PC-3 (cell line): ENCODE measurements around the gene PLCB4. TPM values are rescaled to one million over a fixed set of nuclear protein-coding genes. Genes with fewer than 3 reads are reported as not detected.

Experiments
- ATAC-seq: fragments of 200-7000 bp; cut with Tn5 transposase; 2 replicates; pipeline ENCODE4 v1.9.1; 2020; ENCODE audit warnings: mild to moderate bottlenecking, moderate library complexity
- BruUV-seq: library from RNA; stranded (reverse); fragments of 400-500 nt; replicated peaks from 2 replicates; lab custom pipeline; 2021; lab: Mats Ljungman, UMichigan
- CTCF ChIA-PET: fragments of 300-600 bp; sonication (Branson Sonifier 250); formaldehyde crosslinking; loops from one replicate; lab custom pipeline; 2022; ENCODE audit warnings: antibody characterized with exemption; lab: Charles Lee
- POLR2A ChIA-PET: fragments of 300-600 bp; sonication (Branson Sonifier 250); formaldehyde crosslinking; loops from one replicate; lab custom pipeline; 2022; ENCODE audit warnings: antibody characterized with exemption; ENCODE audit not compliant: unreplicated experiment; lab: Charles Lee
- DNase-seq: peaks from one replicate; pipeline ENCODE4 v3.0.0-alpha.2; 2015
- H2AFZ ChIP-seq: fragments of 300-600 bp; sonication (generic); 2 replicates; pipeline ENCODE4 v1.6.0; 2016; ENCODE audit warnings: antibody characterized with exemption, low read length
- H3F3A ChIP-seq: fragments of 300-600 bp; sonication (generic); one replicate; pipeline ENCODE4 v1.6.0; 2017; ENCODE audit warnings: antibody characterized with exemption, low read length, control low read depth, mild to moderate bottlenecking; ENCODE audit not compliant: unreplicated experiment
- H3K27ac ChIP-seq: fragments of 300-600 bp; sonication (generic); 2 replicates; pipeline ENCODE4 v1.5.1; 2016; ENCODE audit warnings: mild to moderate bottlenecking, low read length
- H3K27me3 ChIP-seq: fragments of 300-600 bp; sonication (generic); 2 replicates; pipeline ENCODE4 v1.6.1; 2016; ENCODE audit warnings: low read length, mixed read lengths
- H3K36me3 ChIP-seq: fragments of 300-600 bp; sonication (generic); 2 replicates; pipeline ENCODE4 v1.6.1; 2016; ENCODE audit warnings: low read depth, mixed run types, low read length, mixed read lengths
- H3K4me1 ChIP-seq: fragments of 300-600 bp; sonication (generic); 2 replicates; pipeline ENCODE4 v1.5.1; 2016; ENCODE audit warnings: low read length; ENCODE audit not compliant: insufficient read depth
- H3K4me2 ChIP-seq: fragments of 300-600 bp; sonication (generic); 2 replicates; pipeline ENCODE4 v1.6.0; 2016; ENCODE audit warnings: low read length
- H3K4me3 ChIP-seq: fragments of 300-600 bp; sonication (generic); 2 replicates; pipeline ENCODE4 v1.5.1; 2016; ENCODE audit warnings: mild to moderate bottlenecking, low read length, mixed read lengths
- H3K79me2 ChIP-seq: fragments of 300-600 bp; sonication (generic); 2 replicates; pipeline ENCODE4 v1.6.1; 2017; ENCODE audit warnings: low read length, mixed read lengths
- H3K9ac ChIP-seq: fragments of 300-600 bp; sonication (generic); 2 replicates; pipeline ENCODE4 v1.6.0; 2016; ENCODE audit warnings: mild to moderate bottlenecking, low read length
- H3K9me2 ChIP-seq: fragments of 300-600 bp; sonication (generic); replicated peaks from 2 replicates; pipeline ENCODE4 v1.6.1; 2016; ENCODE audit warnings: mixed run types, low read length, mixed read lengths
- H3K9me3 ChIP-seq: fragments of 300-600 bp; sonication (generic); 2 replicates; pipeline ENCODE4 v1.6.1; 2016; ENCODE audit warnings: low read length, mixed read lengths
- H4K20me1 ChIP-seq: fragments of 300-600 bp; sonication (generic); 2 replicates; pipeline ENCODE4 v1.6.1; 2016; ENCODE audit warnings: low read length, mixed read lengths
- CTCF ChIP-seq: fragments of 300-600 bp; sonication (generic); conservative IDR thresholded peaks from 2 replicates; pipeline ENCODE4 v1.5.1; 2017; ENCODE audit warnings: antibody characterized with exemption, low read depth, mild to moderate bottlenecking, low read length
- EZH2 ChIP-seq: fragments of 300-600 bp; sonication (generic); IDR thresholded peaks from one replicate; pipeline ENCODE4 v1.6.1; 2017; ENCODE audit warnings: antibody characterized with exemption, mild to moderate bottlenecking, low read length; ENCODE audit not compliant: unreplicated experiment
- EZH2phosphoT487 ChIP-seq: fragments of 300-600 bp; sonication (generic); IDR thresholded peaks from 2 replicates; pipeline ENCODE4 v1.6.1; 2018; ENCODE audit warnings: mild to moderate bottlenecking, antibody characterized with exemption, low read length, borderline replicate concordance
- intact Hi-C: fragments of 100-400 bp; cut with micrococcal nuclease; formaldehyde crosslinking; loops from 2 replicates; pipeline ENCODE4 v1.9.0; 2023
- total RNA-seq: library from RNA; depleted of rRNA; stranded (reverse); fragments of >200 nt; gene quantifications from 2 replicates; pipeline ENCODE4 v1.2.3, GENCODE V29; 2014

PLCB4 gene
- total RNA-seq, 1 experiment from 2014 or later = 25.4 TPM

GRCh38 chr20:9233804-9234203 is 164.9 kb downstream of the PLCB4 start:
- TF ChIP-seq EZH2 (no peak), EZH2phosphoT487 (no peak), CTCF (no peak)
- ChIA-PET POLR2A (no interaction called here), CTCF (no interaction called here)
- no peak overlapping the region for H3K4me3 ChIP-seq
- no peaks in the 10 kb centered on the region for H3K79me2 ChIP-seq
- H3K9ac ChIP-seq = no peak overlapping the region
- intact Hi-C loops = no loop called here
- ATAC-seq (no peak), DNase-seq (no peak)
- no peaks in the 10 kb centered on the region for H3K9me3 ChIP-seq
- H3K36me3 ChIP-seq = no peaks in the 10 kb centered on the region
- no peak overlapping the region for H3K4me2 ChIP-seq
- BruUV-seq = no TSS peak
- H3K27me3 ChIP-seq = no peaks in the 10 kb centered on the region
- peaks cover 23% of the 10 kb centered on the region for H3K4me1 ChIP-seq
- no peaks in the 10 kb centered on the region for H4K20me1 ChIP-seq
- H3K9me2 ChIP-seq = no peaks in the 10 kb centered on the region
- no peak overlapping the region for H2AFZ ChIP-seq
- no peak overlapping the region for H3K27ac ChIP-seq
- peaks cover 3% of the 10 kb centered on the region for H3F3A ChIP-seq

GRCh38 chr20:9235518-9235917 is 166.6 kb downstream of the PLCB4 start:
- Histone ChIP-seq H3K9me3 (no peaks in the 10 kb centered on the region), H3K27me3 (no peaks in the 10 kb centered on the region), H3K4me2 (peak overlapping the region; percentile 1; the same call in 1 of the 2 replicates), H3K27ac (peak overlapping the region; percentile 14), H3K4me1 (peaks cover 21% of the 10 kb centered on the region), H3F3A (peaks cover 3% of the 10 kb centered on the region), H3K36me3 (no peaks in the 10 kb centered on the region), H3K4me3 (no peak overlapping the region), H4K20me1 (no peaks in the 10 kb centered on the region), H3K9ac (no peak overlapping the region), H2AFZ (no peak overlapping the region), H3K9me2 (no peaks in the 10 kb centered on the region), H3K79me2 (no peaks in the 10 kb centered on the region)
- ChIA-PET POLR2A (interaction anchor here (0.6 kb wide), 1 partner anchor 103 kb away, joined by 11 read pairs; no protein-coding TSS in a partner anchor), CTCF (no interaction called here)
- no peak for TF ChIP-seq EZH2phosphoT487
- TF ChIP-seq EZH2 = no peak
- no peak for TF ChIP-seq CTCF
- DNase-seq = peak; percentile 83
- no TSS peak for BruUV-seq
- intact Hi-C loops = no loop called here
- ATAC-seq = peak; percentile 93

- BruUV-seq = no TSS peak
- Histone ChIP-seq H3K4me1 (peaks cover 30% of the 10 kb centered on the region), H3K36me3 (no peaks in the 10 kb centered on the region), H3K27me3 (no peaks in the 10 kb centered on the region), H3K9me2 (no peaks in the 10 kb centered on the region), H3K9ac (no peak overlapping the region), H3K4me3 (no peak overlapping the region), H2AFZ (no peak overlapping the region), H3K79me2 (no peaks in the 10 kb centered on the region), H3F3A (peaks cover 3% of the 10 kb centered on the region), H3K4me2 (no peak overlapping the region), H3K9me3 (no peaks in the 10 kb centered on the region), H3K27ac (no peak overlapping the region), H4K20me1 (no peaks in the 10 kb centered on the region)
- POLR2A ChIA-PET = no interaction called here
- ATAC-seq (no peak), DNase-seq (no peak)
- intact Hi-C loops = no loop called here
- TF ChIP-seq EZH2 (no peak), EZH2phosphoT487 (no peak), CTCF (no peak)
- CTCF ChIA-PET = no interaction called here
Measured at GRCh38 chr20:9236458-9236857, 167.6 kb downstream of the PLCB4 start.
